HG03039 (cell line): Measurements from ENCODE around the gene SKAP1.
"Not testable (repeated sequence)": the region's sequence is repeated elsewhere in the genome, so short reads cannot be mapped to it uniquely, and the experiment has no call there.

Experiments
- ATAC-seq: cut with Tn5 transposase; IDR thresholded peaks from one replicate; pipeline ENCODE4 v1.9.1; 2021; ENCODE audit warnings: mild to moderate bottlenecking, moderate library complexity; ENCODE audit not compliant: unreplicated experiment

SKAP1 gene

DNA sequence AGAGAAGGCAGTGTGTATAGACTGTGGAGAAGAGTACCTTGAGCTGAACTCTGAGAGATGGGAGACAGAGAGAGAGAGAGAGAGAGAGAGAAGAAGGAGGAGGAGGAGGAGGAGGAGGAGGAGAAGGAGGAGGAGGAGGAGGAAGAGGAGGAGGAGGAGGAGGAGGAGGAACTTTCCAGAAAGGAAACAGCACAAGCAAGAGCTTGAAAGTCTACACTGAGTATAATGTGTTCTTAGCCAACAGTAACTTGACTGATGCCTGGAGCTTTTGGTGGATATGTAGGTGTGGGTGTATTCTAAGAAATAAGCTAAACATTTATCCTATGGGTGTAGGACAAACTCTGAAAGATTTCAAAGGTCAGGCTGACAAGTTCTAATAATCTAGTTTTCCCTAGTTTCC lies 206.1 kb downstream of the SKAP1 start:
- no peak for ATAC-seq

DNA sequence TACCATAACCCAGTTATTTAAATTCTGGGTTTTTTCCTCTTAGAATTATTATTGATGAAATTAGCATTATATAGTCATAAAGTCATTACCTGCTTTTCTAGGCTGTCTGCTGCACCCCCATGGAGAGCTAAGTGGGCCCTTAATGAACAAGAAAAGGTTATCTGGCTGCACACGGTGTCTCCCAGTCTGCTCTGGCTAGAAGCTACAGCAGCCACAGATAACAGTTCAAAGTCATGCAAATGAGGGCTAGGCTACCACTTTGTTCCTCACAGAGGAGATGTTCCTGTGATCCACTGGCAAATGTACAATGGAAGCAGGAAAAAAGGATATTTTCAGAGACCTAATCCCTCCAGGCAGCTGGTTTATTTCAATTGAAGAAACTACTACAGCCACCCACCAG lies 210.4 kb downstream of the SKAP1 start:
- ATAC-seq: no peak

DNA sequence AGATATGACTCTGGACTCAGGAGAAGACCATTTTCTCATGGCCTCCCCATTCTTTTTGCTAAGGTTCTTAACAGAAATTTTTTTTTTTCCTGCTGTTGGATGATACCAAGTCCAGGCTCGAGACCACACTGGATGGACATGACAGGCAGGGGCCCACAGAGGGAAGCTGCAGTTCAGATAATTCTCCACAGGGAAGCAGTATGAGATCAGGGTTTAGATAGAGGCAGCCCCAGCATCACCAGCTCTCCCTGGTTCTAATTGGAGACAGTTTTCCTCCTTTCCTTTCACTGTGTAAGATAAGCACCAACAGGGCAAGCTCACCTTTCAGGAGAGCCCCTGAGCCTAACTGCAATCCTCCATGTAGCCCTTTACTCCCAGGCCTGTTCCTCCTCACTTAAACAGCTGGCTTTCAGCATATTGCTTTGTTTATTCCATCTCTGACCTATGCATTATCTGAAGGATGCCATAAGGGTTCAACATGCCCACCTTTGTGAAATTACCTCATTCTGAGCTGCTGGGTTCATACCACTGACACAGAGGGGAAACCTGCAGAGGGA lies 214.4 kb downstream of the SKAP1 start:
- ATAC-seq: no peak

DNA sequence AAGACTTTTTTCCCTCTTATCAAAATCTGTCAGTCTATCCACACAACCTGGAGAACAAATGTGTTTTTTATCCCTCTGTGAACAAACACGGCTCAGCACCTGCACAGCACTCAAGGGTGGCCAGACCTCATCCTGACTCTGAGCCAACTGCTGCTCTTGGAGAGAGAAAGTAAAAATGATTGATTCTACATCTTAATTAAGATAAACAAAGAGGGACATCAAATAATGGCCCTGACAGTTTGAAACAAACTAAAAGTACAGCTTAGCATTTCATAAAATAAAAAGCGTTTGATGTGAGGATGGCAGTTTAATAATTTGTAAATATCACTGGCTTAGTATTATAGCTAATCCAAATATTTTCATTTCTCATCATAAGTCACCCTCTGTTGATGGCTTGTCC lies 216.2 kb downstream of the SKAP1 start:
- ATAC-seq: no peak

DNA sequence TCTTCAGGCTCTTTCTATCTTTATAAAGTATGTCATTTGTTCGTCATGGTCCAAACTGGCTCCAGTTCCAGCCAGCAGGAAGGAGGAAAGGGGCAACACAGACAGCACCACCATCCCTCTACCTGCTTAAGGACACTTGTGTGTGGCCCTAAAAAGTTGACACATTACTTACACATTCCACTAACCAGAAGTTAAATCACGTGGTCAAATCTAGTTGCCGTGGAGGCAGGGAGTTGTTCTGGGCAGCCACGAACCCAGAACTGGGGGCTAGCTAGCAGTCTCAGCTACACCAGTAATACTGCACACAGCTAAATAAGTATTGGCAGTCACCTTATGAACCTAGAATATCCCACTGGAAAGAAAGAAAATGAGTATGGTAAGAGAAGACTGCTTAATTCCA lies 218.2 kb downstream of the SKAP1 start:
- no peak for ATAC-seq

DNA sequence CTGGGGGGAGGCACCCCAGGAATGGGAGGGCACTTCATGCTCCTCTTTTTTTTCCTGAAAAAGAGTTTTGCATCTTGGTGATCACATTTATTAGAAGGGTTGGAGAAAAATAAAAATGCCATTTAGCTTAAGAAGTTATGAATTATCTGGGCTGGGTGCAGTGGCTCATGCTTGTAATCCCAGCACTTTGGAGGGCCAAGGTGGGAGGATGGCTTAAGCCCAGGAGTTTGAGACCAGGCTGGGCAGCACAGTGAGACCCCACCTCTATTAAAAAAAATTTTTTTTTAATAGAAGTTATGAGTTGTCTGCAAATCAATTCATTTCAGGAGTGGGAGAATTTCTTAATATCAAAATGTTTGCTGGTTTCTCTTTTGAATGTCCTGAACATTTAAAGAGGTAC lies 219.0 kb downstream of the SKAP1 start:
- ATAC-seq: no peak

DNA sequence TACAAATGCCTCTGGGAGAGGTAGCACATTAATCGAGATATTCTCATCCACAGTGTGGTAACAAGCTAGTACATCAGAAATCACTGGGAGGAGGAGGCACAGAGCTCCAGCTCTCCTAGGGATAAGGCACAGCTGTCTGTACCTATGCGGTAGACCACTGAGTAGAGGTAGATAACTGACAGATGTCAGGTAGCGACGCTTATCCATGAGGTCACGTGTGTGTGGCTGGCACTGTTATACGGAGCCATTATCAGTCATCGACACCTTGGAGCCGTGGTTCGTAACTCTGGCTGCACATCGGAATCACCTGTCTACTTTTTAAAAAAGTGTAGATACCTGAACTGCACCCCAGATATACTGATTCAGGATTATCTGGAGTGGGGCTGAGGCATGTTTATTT lies 220.0 kb downstream of the SKAP1 start:
- ATAC-seq: no peak

DNA sequence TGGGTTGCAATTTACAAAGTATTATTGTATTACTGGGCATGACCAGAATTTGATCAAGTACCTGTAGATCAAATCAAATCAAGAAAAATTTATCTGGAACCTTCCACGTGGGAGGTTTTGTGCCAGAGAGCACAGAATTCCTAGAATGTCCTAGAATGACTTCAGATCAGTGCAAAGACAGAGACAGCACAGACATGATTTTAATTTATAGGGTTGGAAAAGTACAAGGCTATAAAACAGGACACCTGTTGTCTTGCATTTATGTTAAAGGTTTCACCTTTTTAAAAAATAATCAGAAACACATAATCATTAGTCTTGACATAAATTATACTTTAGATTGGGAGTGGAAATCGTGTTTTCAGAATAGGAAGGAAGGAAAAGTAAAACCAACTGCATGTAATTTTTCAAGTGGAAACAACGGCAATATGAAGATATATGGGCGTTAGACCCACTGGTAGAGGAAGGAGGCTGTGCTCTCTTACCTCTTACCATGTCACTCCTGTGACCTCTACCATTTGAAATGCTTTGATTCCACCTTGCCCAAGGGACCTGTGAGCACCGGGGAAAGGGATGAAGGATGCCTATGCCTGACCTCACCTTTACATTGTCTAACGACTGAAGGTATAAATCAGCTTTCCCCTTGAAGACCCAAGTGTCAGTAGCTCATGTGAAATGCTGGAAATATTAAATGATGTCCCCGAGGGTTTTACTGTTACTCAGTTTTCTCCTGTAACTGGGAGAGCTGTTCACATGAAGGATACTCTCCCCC lies 222.1 kb downstream of the SKAP1 start:
- no peak for ATAC-seq

DNA sequence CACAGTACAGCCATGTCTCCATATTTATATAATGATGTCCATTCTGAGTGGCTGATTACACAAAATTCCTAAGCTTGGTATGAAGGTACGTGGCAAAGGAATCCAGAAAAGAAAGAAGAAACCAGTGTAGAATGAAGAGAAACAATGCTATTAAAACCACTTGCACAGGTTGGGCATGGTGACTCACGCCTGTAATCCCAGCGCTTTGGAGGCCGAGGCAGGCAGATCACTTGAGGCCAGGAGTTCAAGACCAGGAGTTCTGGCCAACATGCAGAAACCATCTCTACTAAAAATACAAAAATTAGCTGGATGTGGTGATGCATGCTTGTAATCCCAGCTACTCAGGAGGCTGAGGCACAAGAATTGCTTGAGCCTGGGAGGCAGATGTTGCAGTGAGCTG lies 223.0 kb downstream of the SKAP1 start:
- not testable (repeated sequence) for ATAC-seq

DNA sequence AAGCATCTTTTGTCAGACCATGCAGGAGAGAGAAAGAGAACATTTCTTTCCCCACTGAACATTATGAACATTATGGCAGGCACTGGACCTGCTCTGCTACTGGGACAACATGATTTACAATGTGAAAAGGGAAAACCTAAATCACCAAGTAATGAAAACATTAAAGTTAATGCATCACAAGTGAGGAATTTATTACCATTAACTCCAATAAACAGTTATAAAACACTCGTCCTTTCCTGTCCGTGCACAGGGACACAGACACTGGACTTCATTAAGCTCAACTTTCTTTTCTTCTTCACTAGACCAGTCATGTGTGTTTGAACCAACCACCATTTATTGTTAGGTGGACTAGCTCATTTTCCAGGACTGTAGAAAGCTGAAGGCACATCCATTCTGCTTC lies 227.1 kb downstream of the SKAP1 start:
- no peak for ATAC-seq

DNA sequence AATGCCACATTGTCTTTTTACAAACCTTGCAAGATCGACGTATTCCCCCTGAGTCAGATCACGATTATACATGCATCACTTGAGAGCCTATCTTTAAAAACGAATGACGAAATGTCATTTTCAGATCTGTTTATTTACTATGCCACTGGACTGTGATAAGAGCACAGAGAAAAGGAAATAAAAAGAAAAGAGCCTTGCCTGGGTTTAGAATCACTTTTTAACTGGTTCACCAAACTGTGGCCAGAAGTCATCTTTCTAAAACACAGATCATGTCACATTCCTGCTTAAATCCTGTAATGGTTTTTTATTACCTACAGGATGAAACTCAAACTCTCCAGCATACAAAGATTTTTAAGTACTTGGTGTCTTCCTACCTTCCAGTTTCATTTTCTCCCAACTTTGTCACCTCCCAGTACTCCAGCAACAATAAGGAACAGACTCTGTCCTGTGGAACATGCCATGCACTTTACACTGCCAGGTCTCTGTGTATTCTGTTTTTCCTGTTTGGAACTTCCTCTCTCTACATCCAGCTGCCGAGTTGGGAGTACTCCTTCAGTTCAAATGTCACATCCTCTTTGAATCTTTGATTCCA lies 231.0 kb downstream of the SKAP1 start:
- ATAC-seq: no peak

DNA sequence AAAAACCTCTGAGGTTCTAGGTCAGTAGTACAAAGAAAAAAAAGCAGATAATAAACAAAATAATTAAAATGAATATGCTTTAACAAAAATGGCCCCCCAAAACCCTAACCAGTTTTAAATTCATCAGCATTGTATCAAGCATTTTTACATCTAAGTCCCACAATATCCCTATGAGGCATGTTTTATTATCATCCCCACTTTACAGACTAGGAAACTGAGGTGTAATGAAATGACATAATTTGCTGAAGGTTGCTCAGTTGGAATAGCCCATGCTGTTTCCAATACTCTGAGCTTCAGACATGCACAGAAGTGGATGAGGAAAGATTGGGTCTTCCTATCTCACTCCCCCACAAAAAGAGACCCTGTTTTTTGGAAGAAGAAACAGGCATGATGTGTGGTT lies 234.1 kb downstream of the SKAP1 start:
- ATAC-seq: no peak

DNA sequence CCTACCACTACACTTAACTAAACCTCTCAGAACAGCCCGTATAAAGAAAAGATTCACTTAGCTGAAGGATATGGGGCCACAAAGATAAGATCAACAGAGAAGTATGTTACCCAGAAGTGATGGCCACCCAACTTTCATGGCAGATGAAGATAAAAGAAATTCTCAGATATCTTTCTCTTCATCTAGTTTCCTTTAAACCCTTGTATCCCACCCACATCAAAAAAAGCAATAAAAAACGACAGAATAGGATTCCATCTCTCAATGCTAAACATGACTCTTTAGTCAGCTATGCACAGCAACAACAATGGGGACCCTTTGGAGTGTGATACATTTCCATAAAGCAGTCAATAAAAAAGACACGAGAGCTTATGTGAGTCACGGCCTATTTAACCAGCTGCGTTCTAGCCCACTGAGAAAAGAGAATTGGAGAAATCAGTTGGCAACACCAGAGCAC lies 235.9 kb downstream of the SKAP1 start:
- no peak for ATAC-seq

DNA sequence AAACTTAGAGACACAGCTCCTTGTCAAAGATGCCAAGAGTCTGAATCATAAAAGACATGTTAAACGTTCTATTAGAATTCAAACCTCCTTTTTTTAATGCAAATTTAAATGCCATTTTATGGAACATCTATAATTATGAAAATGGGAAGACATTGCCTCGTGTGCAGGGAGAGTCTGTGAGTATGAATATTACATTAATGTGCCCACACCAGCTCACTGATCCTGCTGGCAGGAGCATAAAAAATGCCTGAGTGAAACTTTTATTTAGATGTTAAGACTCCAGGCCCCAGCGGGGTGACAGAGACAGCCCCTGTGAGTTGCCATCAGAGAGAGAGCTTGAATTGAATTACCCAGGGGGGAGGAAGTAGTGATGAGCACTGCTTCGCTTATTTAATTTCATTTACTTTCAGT lies 237.7 kb downstream of the SKAP1 start:
- ATAC-seq: no peak

DNA sequence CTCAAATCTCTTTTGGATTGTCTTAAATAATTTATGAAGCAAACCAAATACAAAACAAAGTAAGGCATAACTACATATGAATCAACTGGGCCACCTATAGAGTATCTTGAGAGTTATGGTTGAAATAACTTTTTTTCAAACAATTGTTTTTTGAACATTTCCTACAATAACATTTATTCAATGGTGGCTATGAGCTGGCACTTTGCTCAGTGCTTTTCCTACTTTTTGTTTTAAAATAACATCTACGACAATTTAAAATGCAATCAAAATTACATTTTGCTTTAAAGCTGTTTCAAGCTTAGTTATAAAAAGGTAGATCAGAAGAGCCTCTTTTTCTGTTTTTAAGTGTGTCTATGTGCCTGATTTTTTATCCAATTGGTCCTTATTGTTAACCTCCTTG lies 238.7 kb downstream of the SKAP1 start:
- no peak for ATAC-seq

DNA sequence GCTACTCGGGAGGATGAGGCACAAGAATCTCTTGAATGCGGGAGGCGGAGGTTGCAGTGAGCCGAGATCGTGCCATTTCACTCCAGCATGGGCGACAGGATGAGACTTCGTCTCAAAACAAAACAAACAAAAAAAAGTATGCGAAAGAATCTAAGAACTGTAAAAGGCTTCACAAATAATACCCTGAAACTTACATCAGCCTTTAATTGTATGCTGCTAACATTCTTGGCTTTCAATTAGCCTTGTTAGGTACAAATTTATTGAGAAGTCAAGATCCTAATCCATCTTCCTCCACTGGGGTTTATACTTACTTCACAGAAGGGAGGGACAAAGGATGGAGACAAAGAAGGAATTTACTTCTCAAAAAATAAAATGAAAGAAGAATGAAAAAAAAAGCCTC lies 239.1 kb downstream of the SKAP1 start:
- no peak for ATAC-seq

DNA sequence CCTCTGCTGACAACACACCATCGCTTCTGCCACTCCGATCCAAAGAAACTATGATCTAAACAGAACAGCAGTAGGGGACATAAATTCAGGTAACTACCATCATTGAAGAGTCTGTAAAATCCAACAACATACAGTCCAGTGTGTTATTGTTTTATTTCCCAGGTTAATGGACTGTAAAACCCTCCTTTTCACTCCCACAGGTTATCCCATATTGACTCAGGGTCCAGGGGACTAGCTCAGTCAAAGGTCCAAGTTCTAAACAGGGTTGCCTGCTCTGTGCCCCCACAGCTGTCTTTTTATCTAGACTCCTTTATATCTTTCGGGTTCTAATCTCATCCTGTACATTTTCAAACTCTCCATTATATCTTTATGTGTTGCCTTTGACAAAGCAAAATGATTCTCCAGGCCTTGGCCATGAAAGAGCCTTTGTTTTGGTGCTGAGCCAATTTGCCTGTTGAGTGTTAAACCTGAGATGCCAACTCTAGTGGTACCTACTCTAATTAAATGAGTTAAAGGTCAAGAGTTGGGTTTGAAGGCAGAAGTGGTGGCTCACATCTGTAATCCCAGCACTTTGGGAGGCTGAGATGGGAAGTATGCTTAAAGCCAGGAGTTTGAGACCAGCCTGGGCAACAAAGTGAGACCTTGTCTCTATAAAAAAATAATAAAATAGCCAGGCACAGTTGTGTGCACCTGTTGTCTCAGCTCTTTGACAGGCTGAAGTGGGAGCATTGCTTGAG lies 242.0 kb downstream of the SKAP1 start:
- no peak for ATAC-seq

DNA sequence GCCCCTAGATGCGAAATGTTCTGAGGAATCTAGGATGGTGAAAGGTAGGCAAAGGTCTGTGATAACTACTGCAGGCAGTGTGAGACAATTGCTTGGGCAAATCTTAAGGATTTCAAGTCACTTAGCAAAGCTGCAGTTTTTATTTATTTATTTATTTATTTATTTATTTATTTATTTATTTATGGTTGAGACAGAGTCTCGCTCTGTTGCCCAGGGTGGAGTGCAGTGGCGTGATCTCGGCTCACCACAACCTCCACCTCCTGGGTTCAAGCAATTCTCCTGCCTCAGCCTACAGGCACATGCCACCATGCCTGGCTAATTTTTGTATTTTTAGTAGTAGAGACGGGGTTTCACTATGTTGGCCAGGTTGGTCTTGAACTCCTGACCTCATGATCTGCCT lies 243.7 kb downstream of the SKAP1 start:
- not testable (repeated sequence) for ATAC-seq

DNA sequence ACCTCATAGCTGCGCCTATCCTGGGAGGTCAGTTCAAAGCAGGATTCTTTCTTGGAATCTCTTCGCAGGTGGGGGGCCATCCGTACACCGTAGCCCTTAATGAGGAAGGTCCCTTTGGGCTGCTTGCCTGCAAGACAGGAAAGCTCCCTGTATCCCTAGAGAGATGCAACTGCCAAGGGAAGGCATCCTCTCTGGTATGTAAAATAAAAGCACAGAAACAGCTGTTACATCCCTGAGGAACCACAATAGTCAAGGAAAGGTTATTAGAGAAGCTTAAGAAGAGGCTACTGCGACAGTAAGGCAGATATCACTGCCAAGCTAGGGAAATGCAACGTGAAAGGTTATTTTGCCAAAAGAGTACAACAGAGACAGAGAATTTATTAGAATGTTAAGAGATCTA lies 245.3 kb downstream of the SKAP1 start:
- ATAC-seq: no peak

DNA sequence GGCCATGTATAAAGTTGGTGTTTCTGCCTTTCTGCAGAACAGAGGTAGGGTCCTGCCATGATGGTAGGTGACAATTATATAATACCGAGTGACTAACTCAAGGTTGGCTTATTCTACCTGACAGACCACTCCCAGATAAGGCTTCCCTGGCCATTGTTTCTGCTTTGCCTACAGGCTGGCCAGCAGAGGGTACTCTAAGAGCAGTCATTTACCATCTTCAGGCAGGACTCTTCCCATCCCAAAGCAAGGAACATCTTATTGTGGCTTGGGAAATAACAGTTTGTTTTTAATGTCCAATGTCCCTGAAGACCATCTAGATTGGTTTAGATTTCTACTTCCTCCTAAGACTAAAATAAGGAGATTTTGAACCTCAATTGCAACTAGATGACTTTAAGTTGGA lies 248.4 kb downstream of the SKAP1 start:
- no peak for ATAC-seq

DNA sequence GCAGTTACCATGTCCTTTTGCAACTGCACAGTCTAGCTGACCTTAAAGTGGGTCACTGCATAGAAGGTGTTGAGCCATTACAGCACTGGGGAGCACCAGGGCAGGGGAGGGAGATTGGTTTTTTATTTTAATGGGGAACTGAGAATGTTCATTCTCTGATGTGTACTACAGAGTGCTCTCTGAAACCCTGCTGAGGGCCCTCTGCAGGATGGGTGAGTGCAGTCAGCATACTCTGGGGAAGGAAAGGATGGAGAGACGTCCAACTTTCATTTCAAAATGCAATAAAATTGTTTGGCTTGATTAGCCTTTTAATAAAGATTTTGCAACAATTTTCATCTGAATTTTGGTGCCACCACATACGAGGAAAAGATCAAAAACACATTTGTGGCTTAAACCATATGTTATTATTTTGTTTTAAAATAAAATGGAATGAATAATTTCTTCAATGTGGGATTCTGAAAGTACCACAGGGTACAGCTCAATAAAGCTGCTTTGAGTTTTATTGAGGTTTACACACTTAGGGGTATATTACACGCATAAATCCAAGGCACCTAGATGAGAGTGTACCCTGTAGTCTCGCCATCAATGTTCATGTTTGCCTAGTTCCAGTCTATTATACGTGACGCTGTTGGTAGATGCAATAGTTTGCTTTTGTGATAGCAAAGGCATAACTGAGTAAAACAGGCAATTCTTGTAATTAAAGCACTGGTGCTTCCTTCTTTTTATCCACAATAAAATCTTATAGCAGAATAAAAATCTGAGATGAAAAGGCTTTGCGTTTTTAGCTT lies 249.0 kb downstream of the SKAP1 start:
- no peak for ATAC-seq
